ENCODE measurements around the gene TENT4B.

GRCh38 chr16:50155925-50156324 is 2.8 kb downstream of the TENT4B start:
- TF ChIP-seq RFX5 (IDR thresholded peaks at IDR 0.05) (no peak), POLR2A (IDR thresholded peaks at IDR 0.05; ENCODE audit: low read length) (no peak), REST (IDR thresholded peaks at IDR 0.05) (no peak; the same call in 1 of the 2 replicates), CTCF (IDR thresholded peaks at IDR 0.05) (no peak), NR3C1 (IDR thresholded peaks at IDR 0.05) (no peak)

All from A549 (cell line).